ENCODE data around the gene NMNAT2.
"Not testable (repeated sequence)": the region's sequence is repeated elsewhere in the genome, so short reads cannot be mapped to it uniquely, and the experiment has no call there.

Gene NMNAT2

GRCh38 chr1:183417772-183418491, at the start of gene NMNAT2:
Gene NMNAT2, minus strand, starts transcription at chr1:183418380. Its CDS starts 113 bp downstream, at chr1:183418267.
- DNase-seq: no peak

- DNase-seq: peak; percentile 27
Observed at GRCh38 chr1:183467687-183468086, 49.5 kb upstream of the NMNAT2 start.

- no peak for DNase-seq
Observed at GRCh38 chr1:183466781-183467180, 48.6 kb upstream of the NMNAT2 start.

- DNase-seq: no peak
Observed at GRCh38 chr1:183463566-183463965, 45.4 kb upstream of the NMNAT2 start.

- no peak for DNase-seq
Observed at GRCh38 chr1:183461350-183461749, 43.2 kb upstream of the NMNAT2 start.

GRCh38 chr1:183460596-183460995, 42.4 kb upstream of the NMNAT2 start:
- no peak for DNase-seq

- DNase-seq: no peak
Observed at GRCh38 chr1:183457449-183457848, 39.3 kb upstream of the NMNAT2 start.

- no peak for DNase-seq
Observed at GRCh38 chr1:183456826-183457225, 38.6 kb upstream of the NMNAT2 start.

- no peak for DNase-seq
Observed at GRCh38 chr1:183454377-183454776, 36.2 kb upstream of the NMNAT2 start.

- DNase-seq: no peak
Observed at GRCh38 chr1:183450093-183450492, 31.9 kb upstream of the NMNAT2 start.

GRCh38 chr1:183449223-183449770, 31.1 kb upstream of the NMNAT2 start:
- no peak for DNase-seq

- no peak for DNase-seq
Observed at GRCh38 chr1:183444243-183444642, 26.1 kb upstream of the NMNAT2 start.

GRCh38 chr1:183443466-183443865, 25.3 kb upstream of the NMNAT2 start:
- DNase-seq: no peak

GRCh38 chr1:183443011-183443410, 24.8 kb upstream of the NMNAT2 start:
- no peak for DNase-seq

GRCh38 chr1:183438060-183438459, 19.9 kb upstream of the NMNAT2 start:
- no peak for DNase-seq

GRCh38 chr1:183435497-183435896, 17.3 kb upstream of the NMNAT2 start:
- DNase-seq: no peak

- no peak for DNase-seq
Observed at GRCh38 chr1:183433703-183434102, 15.5 kb upstream of the NMNAT2 start.

- no peak for DNase-seq
Observed at GRCh38 chr1:183432548-183432875, 14.3 kb upstream of the NMNAT2 start.

- no peak for DNase-seq
Observed at GRCh38 chr1:183431840-183432547, 13.8 kb upstream of the NMNAT2 start.

- DNase-seq: not testable (repeated sequence)
Observed at GRCh38 chr1:183427591-183427990, 9.4 kb upstream of the NMNAT2 start.

GRCh38 chr1:183424691-183425090, 6.5 kb upstream of the NMNAT2 start:
- no peak for DNase-seq

GRCh38 chr1:183423541-183423940, 5.4 kb upstream of the NMNAT2 start:
- DNase-seq: no peak

GRCh38 chr1:183419399-183419798, 1.2 kb upstream of the NMNAT2 start:
- no peak for DNase-seq

GRCh38 chr1:183418696-183419095, 516 bp upstream of the NMNAT2 start:
- DNase-seq: no peak

All from kidney glomerular epithelial cell (primary cell).